Endothelial cell (in vitro differentiated cells): Measurements from ENCODE around the gene MKNK2. TPM values are rescaled to one million over a fixed set of nuclear protein-coding genes. Genes with fewer than 3 reads are reported as not detected.

ENCODE experiments used
- DNase-seq: peaks from one replicate; pipeline ENCODE4 v3.0.0; 2021; ENCODE audit warnings: low spot score
- H3K27ac Mint-ChIP-seq: one replicate; pipeline ENCODE4 v1.8.0; 2021; ENCODE audit warnings: mixed read lengths, inconsistent platforms; ENCODE audit not compliant: unreplicated experiment
- H3K27me3 Mint-ChIP-seq: one replicate; pipeline ENCODE4 v1.8.0; 2021; ENCODE audit warnings: mild to moderate bottlenecking, moderate library complexity, mixed read lengths, inconsistent platforms; ENCODE audit not compliant: unreplicated experiment
- H3K36me3 Mint-ChIP-seq: one replicate; pipeline ENCODE4 v1.8.0; 2021; ENCODE audit warnings: mild to moderate bottlenecking, low read depth, mixed read lengths, inconsistent platforms; ENCODE audit not compliant: unreplicated experiment
- H3K4me1 Mint-ChIP-seq: one replicate; pipeline ENCODE4 v1.8.0; 2021; ENCODE audit warnings: mild to moderate bottlenecking, mixed read lengths, inconsistent platforms; ENCODE audit not compliant: unreplicated experiment
- H3K4me3 Mint-ChIP-seq: one replicate; pipeline ENCODE4 v1.8.0; 2021; ENCODE audit warnings: mild to moderate bottlenecking, mixed read lengths, inconsistent platforms; ENCODE audit not compliant: unreplicated experiment
- H3K9me3 Mint-ChIP-seq: one replicate; pipeline ENCODE4 v1.8.0; 2021; ENCODE audit warnings: mixed read lengths, inconsistent platforms; ENCODE audit not compliant: unreplicated experiment
- total RNA-seq: library from RNA; stranded (reverse); fragmentation: NEBNext Ultra II Directional; extraction: Animal tissue kit (Norgen Biotek cat#: 25700); gene quantifications from one replicate; pipeline ENCODE4 v1.2.1, GENCODE V29; 2021; ENCODE audit not compliant: unreplicated experiment
- TF ChIP-seq, protein P1 (sequence below): fragments of 200-600 bp; sonication (generic); IDR thresholded peaks from one replicate; pipeline ENCODE4 v1.5.0; 2021; ENCODE audit warnings: antibody characterized with exemption; ENCODE audit not compliant: unreplicated experiment

The MKNK2 gene
- total RNA-seq, 1 donor from 2014 or later, result 228 TPM

GRCh38 chr19:2048104-2048958, 2.7 kb downstream of the MKNK2 start:
- H3K9me3 Mint-ChIP-seq, result no peaks in the 10 kb centered on the region
- no peak for DNase-seq
- H3K4me1 Mint-ChIP-seq, result peaks cover 9% of the 10 kb centered on the region
- peaks cover 8% of the 10 kb centered on the region for H3K27me3 Mint-ChIP-seq
- TF ChIP-seq, protein P1, sequence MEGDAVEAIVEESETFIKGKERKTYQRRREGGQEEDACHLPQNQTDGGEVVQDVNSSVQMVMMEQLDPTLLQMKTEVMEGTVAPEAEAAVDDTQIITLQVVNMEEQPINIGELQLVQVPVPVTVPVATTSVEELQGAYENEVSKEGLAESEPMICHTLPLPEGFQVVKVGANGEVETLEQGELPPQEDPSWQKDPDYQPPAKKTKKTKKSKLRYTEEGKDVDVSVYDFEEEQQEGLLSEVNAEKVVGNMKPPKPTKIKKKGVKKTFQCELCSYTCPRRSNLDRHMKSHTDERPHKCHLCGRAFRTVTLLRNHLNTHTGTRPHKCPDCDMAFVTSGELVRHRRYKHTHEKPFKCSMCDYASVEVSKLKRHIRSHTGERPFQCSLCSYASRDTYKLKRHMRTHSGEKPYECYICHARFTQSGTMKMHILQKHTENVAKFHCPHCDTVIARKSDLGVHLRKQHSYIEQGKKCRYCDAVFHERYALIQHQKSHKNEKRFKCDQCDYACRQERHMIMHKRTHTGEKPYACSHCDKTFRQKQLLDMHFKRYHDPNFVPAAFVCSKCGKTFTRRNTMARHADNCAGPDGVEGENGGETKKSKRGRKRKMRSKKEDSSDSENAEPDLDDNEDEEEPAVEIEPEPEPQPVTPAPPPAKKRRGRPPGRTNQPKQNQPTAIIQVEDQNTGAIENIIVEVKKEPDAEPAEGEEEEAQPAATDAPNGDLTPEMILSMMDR, result no peak
- H3K27ac Mint-ChIP-seq, result no peak overlapping the region
- H3K36me3 Mint-ChIP-seq, result peaks cover 3% of the 10 kb centered on the region
- H3K4me3 Mint-ChIP-seq, result peak overlapping the region; percentile 21

DNA sequence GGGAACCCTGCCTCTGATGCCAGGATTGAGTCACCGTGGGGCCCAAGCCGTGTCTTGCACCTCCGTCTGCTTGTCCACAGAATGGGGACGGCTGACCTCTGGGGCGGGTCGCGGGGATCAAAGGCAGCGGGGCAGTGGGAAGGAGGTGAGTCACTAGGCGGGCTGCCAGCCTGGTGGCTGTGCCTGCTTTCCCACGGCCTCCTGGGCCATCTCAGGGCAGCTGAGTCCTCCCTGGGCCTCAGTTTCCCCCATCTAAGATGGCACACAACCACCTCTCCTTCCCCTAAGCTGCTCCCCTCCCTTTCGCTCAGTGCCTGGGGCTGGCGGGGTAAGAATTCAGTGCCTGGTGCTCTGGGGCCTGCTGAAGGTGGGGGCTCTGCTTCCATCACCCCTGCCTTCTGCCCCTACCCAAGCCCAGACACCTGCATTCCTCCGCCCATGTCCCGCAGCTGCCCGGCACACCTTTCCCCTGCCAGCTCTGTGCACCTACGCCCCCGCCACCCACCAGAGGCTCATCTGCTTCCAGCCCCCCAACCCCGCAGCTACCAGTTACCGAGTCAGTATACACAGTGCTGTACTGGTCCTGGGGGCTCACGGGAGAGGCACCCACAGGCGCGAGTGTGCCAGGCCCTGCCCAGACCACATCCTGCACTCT, 3.5 kb downstream of the MKNK2 start:
- Mint-ChIP-seq H3K9me3 (no peaks in the 10 kb centered on the region), H3K36me3 (peaks cover 4% of the 10 kb centered on the region), H3K27ac (no peak overlapping the region), H3K4me3 (no peak overlapping the region), H3K4me1 (peaks cover 10% of the 10 kb centered on the region), H3K27me3 (peaks cover 8% of the 10 kb centered on the region)
- TF ChIP-seq, protein P1, result no peak
- DNase-seq, result no peak

GRCh38 chr19:2047076-2047448, 4.0 kb downstream of the MKNK2 start:
- no peak for DNase-seq
- H3K4me1 Mint-ChIP-seq, result peaks cover 10% of the 10 kb centered on the region
- H3K27me3 Mint-ChIP-seq, result peaks cover 8% of the 10 kb centered on the region
- H3K9me3 Mint-ChIP-seq, result no peaks in the 10 kb centered on the region
- peak overlapping the region; percentile 42 for H3K4me3 Mint-ChIP-seq
- H3K27ac Mint-ChIP-seq, result no peak overlapping the region
- TF ChIP-seq, protein P1, result no peak
- peaks cover 4% of the 10 kb centered on the region for H3K36me3 Mint-ChIP-seq

DNA sequence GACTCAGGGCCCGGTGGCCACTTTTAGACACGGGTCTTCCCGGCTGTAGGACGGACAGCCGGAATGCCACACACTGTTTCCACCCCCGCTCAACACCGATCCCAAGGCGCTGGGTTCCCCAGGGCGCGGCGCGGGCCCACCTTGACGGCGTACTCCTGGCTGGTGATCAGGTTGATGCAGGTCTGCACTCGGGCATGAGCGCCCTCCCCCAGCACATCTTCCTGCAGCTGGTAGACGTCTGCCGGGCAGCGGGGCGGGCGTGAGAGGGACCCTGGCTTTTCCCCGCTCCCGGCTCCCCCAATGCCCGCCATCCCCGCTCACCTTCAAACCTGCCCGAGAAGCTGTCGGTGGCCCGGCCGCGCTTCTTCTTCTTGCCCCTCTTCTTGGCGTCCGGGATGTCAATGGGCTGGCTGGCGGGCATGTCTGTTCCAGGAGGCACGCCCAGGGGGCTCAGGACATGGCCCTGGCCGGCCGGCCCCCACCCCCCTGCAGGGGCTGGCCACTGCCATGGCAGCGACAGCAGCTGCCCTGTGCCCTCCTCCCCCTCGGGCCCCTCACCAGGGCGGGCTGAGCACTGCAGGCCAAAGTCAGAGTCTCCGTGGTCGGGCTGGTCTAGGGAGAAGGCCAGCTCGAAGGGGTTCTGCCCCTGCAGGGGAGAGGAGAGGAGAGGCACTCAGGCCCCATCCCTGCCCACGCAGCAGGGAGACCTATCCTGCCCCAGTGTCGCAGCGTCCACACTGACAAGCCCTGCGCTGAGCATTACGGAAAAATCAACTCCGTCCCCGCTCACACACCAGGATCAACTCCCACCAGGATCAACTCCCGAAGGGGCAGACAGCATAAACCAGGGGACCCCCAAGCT, 4.8 kb downstream of the MKNK2 start:
- peaks cover 4% of the 10 kb centered on the region for H3K36me3 Mint-ChIP-seq
- H3K27me3 Mint-ChIP-seq, result peaks cover 6% of the 10 kb centered on the region
- no peak overlapping the region for H3K27ac Mint-ChIP-seq
- TF ChIP-seq, protein P1, result no peak
- DNase-seq, result no peak
- H3K4me3 Mint-ChIP-seq, result peak overlapping the region; percentile 42
- no peaks in the 10 kb centered on the region for H3K9me3 Mint-ChIP-seq
- peaks cover 10% of the 10 kb centered on the region for H3K4me1 Mint-ChIP-seq
